Measurements from ENCODE around the gene CSHL1. TPM values are rescaled to one million over a fixed set of nuclear protein-coding genes. Genes with fewer than 3 reads are reported as not detected.

Gene CSHL1
- total RNA-seq, 4 donors from 2014 or later: not detected

GRCh38 chr17:63955232-63955631, 44.2 kb upstream of the CSHL1 start:
- intact Hi-C loops (cut with DNase I): no loop called here
- Histone ChIP-seq H3K9me3 (no peaks in the 10 kb centered on the region), H3K27ac (replicated peaks in 1 of 4) (no peak overlapping the region), H3K4me1 (peaks cover 0 to 8% (median 0%) of the 10 kb centered on the region in 4 donors), H3K27me3 (peaks cover 0 to 11% (median 0%) of the 10 kb centered on the region in 4 donors), H3K4me3 (no peak overlapping the region), H3K36me3 (no peaks in the 10 kb centered on the region)
- no peak for TF ChIP-seq EP300 (IDR thresholded peaks at IDR 0.05)
- no peak for TF ChIP-seq CTCF (IDR thresholded peaks at IDR 0.05)
- no peak for DNase-seq (ENCODE audit: extremely low spot score)
- WGBS: 85% methylated on average over 11 of the region's 11 CpGs

- no peaks in the 10 kb centered on the region for H3K9me3 ChIP-seq
- WGBS: 60% methylated on average over 10 of the region's 11 CpGs
- DNase-seq (ENCODE audit: extremely low spot score): no peak
- H3K27ac ChIP-seq (replicated peaks in 1 of 4): no peak overlapping the region
- peaks cover 0 to 18% (median 0%) of the 10 kb centered on the region in 4 donors for H3K27me3 ChIP-seq
- intact Hi-C loops (cut with DNase I): no loop called here
- H3K4me1 ChIP-seq: peaks cover 0 to 8% (median 0%) of the 10 kb centered on the region in 4 donors
- TF ChIP-seq EP300 (IDR thresholded peaks at IDR 0.05): no peak
- no peak for TF ChIP-seq POLR2A (IDR thresholded peaks at IDR 0.05; ENCODE audit: low read depth)
- TF ChIP-seq POLR2AphosphoS5 (IDR thresholded peaks at IDR 0.05): no peak
- TF ChIP-seq CTCF (IDR thresholded peaks at IDR 0.05): no peak
- no peak overlapping the region for H3K4me3 ChIP-seq
- no peaks in the 10 kb centered on the region for H3K36me3 ChIP-seq
Observed at GRCh38 chr17:63954402-63955063, 43.5 kb upstream of the CSHL1 start.

GRCh38 chr17:63950940-63951907, 40.2 kb upstream of the CSHL1 start:
- 95% methylated on average over 19 of the region's 29 CpGs for WGBS
- no peaks in the 10 kb centered on the region for H3K9me3 ChIP-seq
- no peaks in the 10 kb centered on the region for H3K36me3 ChIP-seq
- no peak overlapping the region for H3K27ac ChIP-seq (replicated peaks in 1 of 4)
- peaks cover 0 to 8% (median 0%) of the 10 kb centered on the region in 4 donors for H3K4me1 ChIP-seq
- intact Hi-C loops (cut with DNase I): no loop called here
- H3K27me3 ChIP-seq: peaks cover 0 to 44% (median 0%) of the 10 kb centered on the region in 4 donors
- H3K4me3 ChIP-seq: no peak overlapping the region
- DNase-seq (ENCODE audit: extremely low spot score): no peak
- no peak for TF ChIP-seq POLR2A (IDR thresholded peaks at IDR 0.05; ENCODE audit: low read depth)
- no peak for TF ChIP-seq EP300 (IDR thresholded peaks at IDR 0.05)
- TF ChIP-seq CTCF (IDR thresholded peaks at IDR 0.05): peak in 1 of 3 experiments; percentile 5

- H3K36me3 ChIP-seq: no peaks in the 10 kb centered on the region
- H3K27ac ChIP-seq (replicated peaks in 1 of 4): no peak overlapping the region
- TF ChIP-seq EP300 (IDR thresholded peaks at IDR 0.05) (no peak), CTCF (IDR thresholded peaks at IDR 0.05) (no peak), POLR2A (IDR thresholded peaks at IDR 0.05; ENCODE audit: low read depth) (no peak), POLR2AphosphoS5 (IDR thresholded peaks at IDR 0.05) (no peak)
- 80% methylated on average over 15 of the region's 18 CpGs for WGBS
- peaks cover 0 to 8% (median 0%) of the 10 kb centered on the region in 4 donors for H3K4me1 ChIP-seq
- intact Hi-C loops (cut with DNase I): no loop called here
- H3K9me3 ChIP-seq: no peaks in the 10 kb centered on the region
- no peak overlapping the region for H3K4me3 ChIP-seq
- DNase-seq (ENCODE audit: extremely low spot score): no peak
- peaks cover 0 to 44% (median 0%) of the 10 kb centered on the region in 4 donors for H3K27me3 ChIP-seq
Observed at GRCh38 chr17:63949576-63950250, 38.7 kb upstream of the CSHL1 start.

Data from esophagus muscularis mucosa (tissue), 4 donors.